GM12892 (cell line): ENCODE data around the gene EMB.
"Not testable (repeated sequence)": the region's sequence is repeated elsewhere in the genome, so short reads cannot be mapped to it uniquely, and the experiment has no call there.

Experiments
- DNase-seq: peaks from one replicate; pipeline ENCODE4 v3.0.0; 2011; ENCODE audit not compliant: insufficient read length
- FAIRE-seq: peaks from 2 replicates; lab custom pipeline; 2011; peaks lifted over from hg19 to GRCh38; lab: Jason Lieb, UNC
- POLR2A ChIP-seq: IDR thresholded peaks from 2 replicates; pipeline ENCODE4 v1.6.1; 2011; ENCODE audit warnings: low read depth, low read length, control low read depth
- POLR2AphosphoS5 ChIP-seq: IDR thresholded peaks from 2 replicates; pipeline ENCODE4 v1.6.1; 2011; ENCODE audit warnings: low read depth, low read length, control low read depth
- TAF1 ChIP-seq: IDR thresholded peaks from 2 replicates; pipeline ENCODE4 v1.6.1; 2011; ENCODE audit warnings: low read depth, mild to moderate bottlenecking, control low read depth, low read length, borderline replicate concordance

The EMB gene

DNA sequence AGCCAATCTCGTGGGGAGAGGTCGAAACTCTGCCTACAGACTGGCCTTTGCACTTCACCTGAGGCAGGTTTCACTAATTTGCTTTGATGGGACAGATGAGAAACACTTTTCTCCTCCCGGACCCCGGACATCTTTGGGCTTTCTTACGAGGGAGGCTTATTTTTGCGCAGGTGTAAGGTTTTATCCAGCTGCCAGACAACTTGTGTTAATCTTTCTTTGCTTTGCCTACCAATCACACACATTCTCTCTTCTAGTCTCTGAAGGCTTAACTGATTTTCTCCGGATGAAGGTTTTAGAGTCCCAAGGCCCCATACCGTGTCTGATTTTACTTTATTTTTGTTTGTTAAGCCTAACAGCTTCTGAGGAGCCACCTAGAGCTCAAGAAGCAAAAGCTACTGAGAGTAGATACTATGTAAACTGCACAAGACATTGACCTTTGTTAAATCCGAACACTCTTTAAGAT lies 436 bp upstream of the EMB start:
- no peak for DNase-seq
- no peak for FAIRE-seq
- no peak for TF ChIP-seq TAF1
- no peak for TF ChIP-seq POLR2A
- no peak for TF ChIP-seq POLR2AphosphoS5

DNA sequence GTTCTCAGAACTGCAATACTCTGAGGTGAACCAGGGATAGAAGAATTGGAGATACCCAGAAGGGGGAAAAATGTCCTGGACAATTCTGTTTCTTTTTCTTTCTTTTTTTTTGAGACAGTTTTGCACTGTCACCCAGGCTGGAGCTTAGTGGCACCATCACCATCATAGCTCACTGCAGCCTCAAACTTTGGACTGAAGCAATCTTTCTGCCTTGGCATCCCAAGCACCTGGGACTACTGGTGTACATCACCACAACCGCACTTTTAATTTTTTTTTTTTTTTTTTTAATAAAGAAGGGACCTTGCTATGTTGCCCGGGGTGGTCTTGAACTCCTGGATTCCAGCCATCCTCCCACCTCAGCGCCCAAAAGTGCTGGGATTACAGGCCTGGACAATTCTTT lies 1.9 kb downstream of the EMB start:
- DNase-seq: no peak
- FAIRE-seq: no peak
- TF ChIP-seq POLR2A (no peak), POLR2AphosphoS5 (no peak), TAF1 (no peak)

GRCh38 chr5:50438060-50438459 lies 3.0 kb downstream of the EMB start:
- not testable (repeated sequence) for FAIRE-seq, DNase-seq

- TF ChIP-seq TAF1 (no peak), POLR2AphosphoS5 (no peak), POLR2A (no peak)
- DNase-seq: no peak
- no peak for FAIRE-seq
Measured at GRCh38 chr5:50435168-50435567, 5.9 kb downstream of the EMB start.

DNA sequence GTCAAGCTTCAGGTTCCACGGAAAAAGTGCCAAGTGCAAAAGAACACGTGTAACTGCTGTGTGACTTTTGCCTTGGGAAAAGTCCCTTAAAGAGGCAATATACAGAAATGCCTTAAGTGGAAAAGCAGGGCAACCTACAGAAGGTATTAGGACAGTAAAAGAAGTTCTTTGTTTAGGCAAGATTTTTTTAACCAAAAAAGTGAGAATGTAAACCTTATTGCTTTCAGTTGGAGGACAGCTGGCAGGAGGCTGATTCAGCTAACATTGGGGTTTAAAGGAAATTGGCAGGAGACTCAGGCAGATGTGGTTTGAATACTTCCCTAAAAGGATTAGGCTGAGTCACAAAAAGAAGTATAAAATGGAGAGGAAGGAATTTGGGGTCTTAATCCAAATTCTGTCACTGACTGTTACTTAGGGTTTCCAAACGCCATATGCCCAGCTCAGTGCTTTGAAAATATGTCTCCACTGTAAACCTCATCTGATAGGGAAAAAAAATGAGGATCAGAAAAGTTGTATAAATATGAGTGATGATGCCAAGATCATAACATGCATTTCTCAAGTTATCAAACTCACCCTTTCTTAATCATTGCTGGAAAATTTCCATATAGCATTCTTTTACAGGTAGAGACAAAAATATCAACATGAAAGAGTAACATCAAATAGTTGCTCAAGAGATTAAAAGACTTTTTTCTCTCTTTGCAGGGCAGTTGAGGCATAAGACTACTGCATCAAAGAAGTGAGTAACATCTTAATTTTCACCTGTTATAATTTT lies 9.8 kb downstream of the EMB start:
- not testable (repeated sequence) for DNase-seq, FAIRE-seq

GRCh38 chr5:50423100-50423799 lies 17.8 kb downstream of the EMB start:
- not testable (repeated sequence) for DNase-seq, FAIRE-seq

DNA sequence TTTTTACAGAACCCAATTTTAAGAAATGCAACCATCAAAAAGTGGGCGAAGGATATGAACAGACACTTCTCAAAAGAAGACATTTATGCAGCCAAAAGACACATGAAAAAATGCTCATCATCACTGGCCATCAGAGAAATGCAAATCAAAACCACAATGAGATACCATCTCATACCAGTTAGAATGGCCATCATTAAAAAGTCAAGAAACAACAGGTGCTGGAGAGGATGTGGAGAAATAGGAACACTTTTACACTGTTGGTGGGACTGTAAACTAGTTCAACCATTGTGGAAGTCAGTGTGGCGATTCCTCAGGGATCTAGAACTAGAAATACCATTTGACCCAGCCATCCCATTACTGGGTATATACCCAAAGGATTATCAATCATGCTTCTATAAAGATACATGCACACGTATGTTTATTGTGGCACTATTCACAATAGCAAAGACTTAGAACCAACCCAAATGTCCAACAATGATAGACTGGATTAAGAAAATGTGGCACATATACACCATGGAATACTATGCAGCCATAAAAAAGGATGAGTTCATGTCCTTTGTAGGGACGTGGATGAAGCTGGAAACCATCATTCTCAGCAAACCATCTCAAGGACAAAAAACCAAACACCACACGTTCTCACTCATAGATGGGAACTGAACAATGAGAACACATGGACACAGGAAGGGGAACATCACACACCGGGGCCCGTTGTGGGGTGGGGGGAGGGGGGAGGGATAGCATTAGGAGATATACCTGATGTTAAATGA lies 19.7 kb downstream of the EMB start:
- not testable (repeated sequence) for DNase-seq, FAIRE-seq

DNA sequence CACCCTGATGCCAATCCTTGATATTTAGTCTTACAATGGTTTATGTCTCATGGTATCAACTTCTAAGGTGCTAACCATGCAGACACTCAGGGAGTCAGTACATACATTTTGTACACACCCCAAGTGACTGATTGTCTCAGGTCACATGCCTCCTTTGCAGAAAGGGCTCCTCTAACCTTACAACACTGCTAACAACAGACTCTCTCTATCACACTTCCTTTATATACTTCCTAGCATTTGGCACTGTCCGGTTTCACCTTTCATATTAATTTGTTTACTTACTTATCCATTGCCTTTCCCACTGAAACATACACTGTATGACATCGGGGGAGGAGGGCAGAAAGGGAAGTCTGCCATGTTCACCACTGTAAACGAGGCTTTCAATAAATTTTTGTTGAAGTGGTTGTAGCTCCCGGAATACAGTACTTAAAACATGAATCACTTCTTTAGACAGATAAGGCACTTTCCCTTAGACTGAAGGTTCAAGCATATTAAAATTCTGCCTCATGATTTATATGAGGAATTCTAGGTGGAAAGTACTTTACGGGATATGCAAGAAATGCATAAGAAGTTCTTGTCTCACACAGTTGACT lies 20.6 kb downstream of the EMB start:
- DNase-seq (no peak), FAIRE-seq (no peak)

DNA sequence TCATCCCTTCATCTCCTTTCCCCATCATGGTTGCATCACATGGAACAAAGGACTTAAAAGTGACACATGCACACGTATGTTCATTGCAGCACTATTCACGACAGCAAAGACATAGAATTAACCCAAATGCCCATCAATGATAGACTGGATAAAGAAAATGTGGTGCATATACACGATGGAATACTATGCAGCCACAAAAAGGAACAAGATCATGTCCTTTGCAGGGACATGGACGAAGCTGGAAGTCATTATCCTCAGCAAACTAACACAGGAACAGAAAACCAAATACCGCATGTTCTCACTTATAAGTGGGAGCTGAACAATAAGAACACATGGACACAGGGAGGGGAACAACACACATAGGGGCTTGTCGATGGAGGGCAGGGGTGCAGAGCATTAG lies 21.4 kb downstream of the EMB start:
- DNase-seq, FAIRE-seq: not testable (repeated sequence)

More for the DNA sequence above, 20.6 kb downstream of the EMB start:
- no peak for TF ChIP-seq POLR2AphosphoS5
- TF ChIP-seq TAF1: no peak
- TF ChIP-seq POLR2A: no peak

DNA sequence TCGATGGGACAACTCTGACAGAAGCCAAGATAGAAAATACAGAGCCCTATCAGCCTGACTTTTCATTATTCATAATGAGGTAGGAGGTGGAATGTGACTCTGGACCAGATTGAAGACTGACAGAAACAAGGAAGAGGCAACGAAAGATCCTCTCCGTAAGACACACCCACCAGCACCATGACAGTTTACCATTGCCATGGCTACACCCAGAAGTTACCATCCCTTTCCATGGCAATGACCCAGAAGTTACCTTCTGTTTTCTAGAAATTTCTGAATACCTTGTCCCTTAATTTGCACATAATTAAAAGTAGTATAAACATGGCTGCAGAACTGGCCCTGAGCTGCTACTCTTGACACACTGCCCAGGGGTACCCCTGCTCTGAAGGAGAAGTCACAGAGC lies 24.5 kb downstream of the EMB start:
- not testable (repeated sequence) for FAIRE-seq

DNA sequence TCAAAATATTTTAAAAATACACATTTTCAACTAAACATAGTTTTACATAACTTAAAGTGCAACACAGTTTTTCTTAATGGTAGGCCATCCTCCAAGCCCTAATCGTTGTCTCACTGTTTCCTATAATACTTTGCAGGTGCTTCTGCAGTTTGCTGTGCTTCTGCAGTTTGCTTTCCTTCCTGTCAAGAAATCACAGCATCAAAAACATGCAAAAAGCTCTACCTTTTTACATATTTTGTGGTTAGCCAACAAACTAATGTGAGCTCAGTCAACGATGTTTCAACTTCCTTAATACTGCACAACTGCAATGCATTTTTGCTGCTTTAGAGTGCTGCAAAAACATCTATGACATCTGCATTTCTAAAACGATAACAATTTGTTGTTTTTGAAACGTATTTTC lies 25.2 kb downstream of the EMB start:
- FAIRE-seq (no peak), DNase-seq (no peak)
- TF ChIP-seq POLR2AphosphoS5 (no peak), TAF1 (no peak), POLR2A (no peak)

More for the DNA sequence above, 24.5 kb downstream of the EMB start:
- not testable (repeated sequence) for DNase-seq

DNA sequence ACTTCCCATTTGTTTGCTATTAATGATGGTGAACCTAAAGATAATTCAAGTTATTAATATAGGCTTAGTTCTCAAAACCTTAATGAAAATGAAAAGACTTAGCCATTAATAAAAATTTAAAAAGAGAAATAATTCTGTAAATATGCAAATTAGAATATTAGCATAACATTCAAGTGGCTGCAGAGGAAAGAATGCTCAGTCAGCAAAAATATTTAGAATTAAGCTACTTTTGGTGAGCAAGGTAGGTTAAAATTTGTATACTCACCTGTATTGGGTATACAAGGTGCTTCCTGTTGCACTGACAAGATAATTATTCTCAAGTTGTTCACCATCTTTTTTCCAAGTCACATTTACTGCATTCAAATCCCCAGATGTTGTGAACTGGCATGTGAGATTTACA lies 30.2 kb downstream of the EMB start:
- FAIRE-seq, DNase-seq: not testable (repeated sequence)

- DNase-seq: no peak
- FAIRE-seq: no peak
- TF ChIP-seq POLR2AphosphoS5: no peak
- TF ChIP-seq TAF1: no peak
- no peak for TF ChIP-seq POLR2A
Measured at GRCh38 chr5:50406877-50407276, 34.2 kb downstream of the EMB start.
